B cell (primary cell): ENCODE data around the gene TRMT6. TPM values are rescaled to one million over a fixed set of nuclear protein-coding genes. Genes with fewer than 3 reads are reported as not detected.

Experiments
- ATAC-seq: fragments of 200-7000 bp; cut with Tn5 transposase; one replicate; pipeline ENCODE4 v1.10.0; 2021; ENCODE audit warnings: low read depth, mild to moderate bottlenecking, moderate number of reproducible peaks, moderate library complexity
- CTCF ChIA-PET: fragments of 350-600 bp; sonication (Branson Sonifier 250); formaldehyde crosslinking; loops from one replicate; lab custom pipeline; 2021; ENCODE audit warnings: antibody characterized with exemption, inconsistent platforms; lab: Charles Lee
- POLR2A ChIA-PET: fragments of 350-600 bp; sonication (Branson Sonifier 250); formaldehyde crosslinking; loops from one replicate; lab custom pipeline; 2021; ENCODE audit warnings: antibody characterized with exemption; lab: Charles Lee
- DNase-seq: peaks from one replicate; pipeline ENCODE4 v3.0.0; 2013
- H2AFZ ChIP-seq: 2 replicates; pipeline ENCODE4 v1.6.1; 2012; ENCODE audit warnings: mild to moderate bottlenecking, low read depth, low read length; ENCODE audit not compliant: insufficient read depth, poor library complexity, severe bottlenecking
- H3K27ac ChIP-seq, 2 donors: 1 replicate in 1 of 2; 2 replicates in 1 of 2; pipeline ENCODE4 v1.5.1; 2012 to 2013; ENCODE audit warnings: low read length in 2 of 2, mild to moderate bottlenecking in 2 of 2, moderate library complexity in 1 of 2
- H3K27me3 ChIP-seq, 4 experiments: fragments of 200-600 bp in 1 of 4; sonication (generic) in 1 of 4; replicated peaks in 1 of 4; 1 replicate in 2 of 4; 2 replicates in 2 of 4; pipeline versions ENCODE4 v1.6.1 to v1.7.0; 2013 to 2016; ENCODE audit warnings: low read length in 3 of 4, mild to moderate bottlenecking in 2 of 4, mixed read lengths in 1 of 4, moderate library complexity in 1 of 4; ENCODE audit not compliant: insufficient read depth in 4 of 4, control insufficient read depth in 3 of 4; ENCODE audit errors: control extremely low read depth in 1 of 4
- H3K36me3 ChIP-seq, 2 experiments: replicated peaks in 1 of 2; 1 replicate in 1 of 2; 2 replicates in 1 of 2; pipeline versions ENCODE4 v1.6.1 to v1.7.1; 2013; ENCODE audit warnings: low read length in 1 of 2; ENCODE audit not compliant: insufficient read depth in 2 of 2, control insufficient read depth in 1 of 2; ENCODE audit errors: control extremely low read depth in 1 of 2, extremely low read depth in 1 of 2
- H3K4me1 ChIP-seq, 2 donors: fragments of 200-600 bp in 1 of 2; sonication (generic) in 1 of 2; 1 replicate in 1 of 2; 2 replicates in 1 of 2; pipeline versions ENCODE4 v1.5.1 to v1.6.1; 2013 to 2017; ENCODE audit warnings: low read length in 2 of 2; ENCODE audit not compliant: control insufficient read depth in 2 of 2, insufficient read depth in 2 of 2
- H3K4me2 ChIP-seq: replicated peaks from 2 replicates; pipeline ENCODE3; 2012; ENCODE audit warnings: mild to moderate bottlenecking, low read depth, low read length; ENCODE audit not compliant: poor library complexity, severe bottlenecking
- H3K4me3 ChIP-seq, 5 experiments: fragments of 200-600 bp in 1 of 5; sonication (generic) in 1 of 5; 1 replicate in 3 of 5; 2 replicates in 2 of 5; pipeline versions ENCODE4 v1.5.1 to v1.7.0; 2011 to 2016; ENCODE audit warnings: low read length in 4 of 5, mild to moderate bottlenecking in 4 of 5, low read depth in 2 of 5, control low read depth in 1 of 5, moderate library complexity in 1 of 5; ENCODE audit not compliant: insufficient read depth in 1 of 5; ENCODE audit errors: control extremely low read depth in 1 of 5, extremely low read depth in 1 of 5
- H3K79me2 ChIP-seq: fragments of 200-600 bp; sonication (generic); one replicate; pipeline ENCODE4 v1.6.0; 2016; ENCODE audit warnings: low read length; ENCODE audit not compliant: control insufficient read depth, insufficient read depth
- H3K9ac ChIP-seq: fragments of 200-600 bp; sonication (generic); 2 replicates; pipeline ENCODE4 v1.6.1; 2017; ENCODE audit warnings: mild to moderate bottlenecking, low read length, moderate library complexity
- H3K9me3 ChIP-seq, 3 donors: one replicate each; pipeline versions ENCODE4 v1.6.1 to v1.7.1; 2013; ENCODE audit warnings: low read length in 2 of 3; ENCODE audit not compliant: control insufficient read depth in 2 of 3, insufficient read depth in 1 of 3; ENCODE audit errors: control extremely low read depth in 1 of 3
- H4K20me1 ChIP-seq: 2 replicates; pipeline ENCODE4 v1.6.0; 2012; ENCODE audit warnings: mild to moderate bottlenecking, low read length; ENCODE audit not compliant: insufficient read depth, control insufficient read depth, poor library complexity, severe bottlenecking
- H3K27ac Mint-ChIP-seq: one replicate; pipeline ENCODE4 v1.8.0; 2021; ENCODE audit warnings: mixed read lengths
- H3K27me3 Mint-ChIP-seq: one replicate; pipeline ENCODE4 v1.8.0; 2021; ENCODE audit warnings: mixed read lengths
- H3K4me1 Mint-ChIP-seq: one replicate; pipeline ENCODE4 v1.8.0; 2021; ENCODE audit warnings: mixed read lengths
- H3K4me3 Mint-ChIP-seq: one replicate; pipeline ENCODE4 v1.8.0; 2021; ENCODE audit warnings: mixed read lengths
- H3K9me3 Mint-ChIP-seq: one replicate; pipeline ENCODE4 v1.8.0; 2022; ENCODE audit warnings: mixed read lengths; ENCODE audit not compliant: insufficient read depth
- CTCF ChIP-seq: fragments of 200-600 bp; IDR thresholded peaks from one replicate; pipeline ENCODE4 v1.8.0; 2022; ENCODE audit warnings: antibody characterized with exemption, mild to moderate bottlenecking
- EZH2 ChIP-seq: IDR thresholded peaks from 2 replicates; pipeline ENCODE4 v1.6.1; 2012; ENCODE audit warnings: borderline replicate concordance, low read depth, mild to moderate bottlenecking, moderate library complexity, low read length; ENCODE audit not compliant: insufficient read depth, poor library complexity, severe bottlenecking
- WGBS: methylation state at CpG from one replicate; pipeline ENCODE4 v1.1.5; 2013; ENCODE audit warnings: missing lambda C conversion rate; ENCODE audit not compliant: insufficient coverage; 5-methylcytosine and 5-hydroxymethylcytosine counted together
- intact Hi-C: fragments of 100-400 bp; cut with micrococcal nuclease; formaldehyde crosslinking; loops from one replicate; pipeline ENCODE4 v1.10.0; 2022
- polyA plus RNA-seq: library from polyadenylated mRNA; depleted of rRNA; stranded (reverse); fragments of >200 nt; gene quantifications from 2 replicates; pipeline ENCODE4 v1.2.3, GENCODE V29; 2012
- total RNA-seq, 2 donors: library from RNA; stranded (reverse); fragments of 120-200 nt in 1 of 2; gene quantifications; 1 replicate in 1 of 2; 2 replicates in 1 of 2; pipeline versions ENCODE4 v1.2.3 to v1.2.4, GENCODE V29; 2013 to 2022

The TRMT6 gene
- total and polyA plus RNA-seq, 2 donors (not counting 1 experiment from before 2014, with no cell fraction given): 5.7 to 18.2 TPM

- WGBS: no CpG with 5 or more reads among the region's 1 CpG
- no peak overlapping the region for H3K27ac ChIP-seq
- intact Hi-C loops: no loop called here
- no peak overlapping the region for H3K4me3 Mint-ChIP-seq
- TF ChIP-seq EZH2 (no peak), CTCF (no peak)
- H3K27me3 Mint-ChIP-seq: peaks cover 38% of the 10 kb centered on the region
- H3K27ac Mint-ChIP-seq: no peak overlapping the region
- no peak overlapping the region for H3K9ac ChIP-seq
- CTCF ChIA-PET: no interaction called here
- no peaks in the 10 kb centered on the region for H3K79me2 ChIP-seq
- H2AFZ ChIP-seq: no peak overlapping the region
- no peaks in the 10 kb centered on the region for H3K4me1 ChIP-seq
- H3K9me3 Mint-ChIP-seq: no peaks in the 10 kb centered on the region
- POLR2A ChIA-PET: no interaction called here
- ATAC-seq (no peak), DNase-seq (no peak)
- no peaks in the 10 kb centered on the region for H3K9me3 ChIP-seq
- peaks cover 0 to 33% (median 10%) of the 10 kb centered on the region in 4 experiments for H3K27me3 ChIP-seq
- H3K4me3 ChIP-seq: no peak overlapping the region
- no peak overlapping the region for H3K4me2 ChIP-seq
- H4K20me1 ChIP-seq: no peaks in the 10 kb centered on the region
- H3K36me3 ChIP-seq: no peaks in the 10 kb centered on the region
- no peaks in the 10 kb centered on the region for H3K4me1 Mint-ChIP-seq
Measured at GRCh38 chr20:5899444-5899843, 50.9 kb downstream of the TRMT6 start.

GRCh38 chr20:5895626-5896025 lies 54.7 kb downstream of the TRMT6 start:
- no peak overlapping the region for H3K4me2 ChIP-seq
- H4K20me1 ChIP-seq: no peaks in the 10 kb centered on the region
- intact Hi-C loops: no loop called here
- Mint-ChIP-seq H3K27me3 (peaks cover 50% of the 10 kb centered on the region), H3K4me1 (no peaks in the 10 kb centered on the region), H3K27ac (no peak overlapping the region), H3K9me3 (no peaks in the 10 kb centered on the region), H3K4me3 (no peak overlapping the region)
- H3K36me3 ChIP-seq: no peaks in the 10 kb centered on the region
- H2AFZ ChIP-seq: no peak overlapping the region
- ChIA-PET CTCF (no interaction called here), POLR2A (no interaction called here)
- H3K9me3 ChIP-seq: no peaks in the 10 kb centered on the region
- no peaks in the 10 kb centered on the region for H3K79me2 ChIP-seq
- no peak overlapping the region for H3K27ac ChIP-seq
- ATAC-seq (no peak), DNase-seq (no peak)
- TF ChIP-seq CTCF (no peak), EZH2 (no peak)
- H3K4me1 ChIP-seq: no peaks in the 10 kb centered on the region
- 90% methylated on average over 2 of the region's 2 CpGs for WGBS
- peaks cover 0 to 27% (median 10%) of the 10 kb centered on the region in 4 experiments for H3K27me3 ChIP-seq
- H3K9ac ChIP-seq: no peak overlapping the region
- H3K4me3 ChIP-seq: no peak overlapping the region
